SK-N-SH treated with all-trans-retinoic acid at 6 μM for 48 hours (cell line): ENCODE results near the gene CPAMD8.

Experiments used
- BACH2 ChIP-seq: fragments of 250-450 bp; sonication (Bioruptor Pico); IDR thresholded peaks from 2 replicates; pipeline ENCODE4 v1.9.0; 2021; ENCODE audit warnings: mild to moderate bottlenecking, borderline replicate concordance
- CREB5 ChIP-seq: fragments of 250-450 bp; sonication (Bioruptor Pico); IDR thresholded peaks from 2 replicates; pipeline ENCODE4 v1.5.1; 2020; ENCODE audit warnings: low read depth, mild to moderate bottlenecking, moderate library complexity
- CSDC2 ChIP-seq: fragments of 250-450 bp; sonication (Bioruptor Pico); IDR thresholded peaks from 2 replicates; pipeline ENCODE4 v1.5.0; 2020; ENCODE audit warnings: mild to moderate bottlenecking, moderate library complexity
- GLIS3 ChIP-seq: fragments of 250-450 bp; sonication (Bioruptor Pico); IDR thresholded peaks from 2 replicates; pipeline ENCODE4 v1.5.0; 2020; ENCODE audit warnings: mild to moderate bottlenecking, moderate library complexity
- SNAI2 ChIP-seq: fragments of 250-450 bp; sonication (Bioruptor Pico); IDR thresholded peaks from 2 replicates; pipeline ENCODE4 v1.5.0; 2020; ENCODE audit warnings: mild to moderate bottlenecking, moderate library complexity
- TCF4 ChIP-seq: fragments of 250-450 bp; sonication (Bioruptor Pico); IDR thresholded peaks from 2 replicates; pipeline ENCODE4 v1.8.0; 2021; ENCODE audit warnings: mild to moderate bottlenecking, moderate library complexity, borderline replicate concordance
- TSHZ2 ChIP-seq: fragments of 250-450 bp; sonication (Bioruptor Pico); IDR thresholded peaks from 2 replicates; pipeline ENCODE4 v1.5.0; 2020; ENCODE audit warnings: mild to moderate bottlenecking, moderate library complexity
- ZFP3 ChIP-seq: fragments of 250-450 bp; sonication (Bioruptor Pico); IDR thresholded peaks from 2 replicates; pipeline ENCODE4 v1.5.0; 2020; ENCODE audit warnings: mild to moderate bottlenecking, moderate library complexity
- ZNF8 ChIP-seq: fragments of 450-650 bp; formaldehyde crosslinking; IDR thresholded peaks from 2 replicates; pipeline ENCODE4 v1.5.0; 2020; ENCODE audit warnings: mild to moderate bottlenecking, moderate library complexity

- no peak for TF ChIP-seq ZFP3 (CRISPR knock-in tag)
- no peak for TF ChIP-seq CSDC2 (CRISPR knock-in tag)
- no peak for TF ChIP-seq SNAI2
- no peak for TF ChIP-seq GLIS3 (CRISPR knock-in tag)
- no peak for TF ChIP-seq CREB5 (CRISPR knock-in tag)
- no peak for TF ChIP-seq ZNF8 (CRISPR knock-in tag)
- no peak for TF ChIP-seq BACH2
- TF ChIP-seq TSHZ2: no peak
- no peak for TF ChIP-seq TCF4 (CRISPR knock-in tag)
Observed at GRCh38 chr19:17002455-17002854, 24.2 kb downstream of the CPAMD8 start.
